HG03575 (cell line): ENCODE results near the gene OPTN.
"Not testable (repeated sequence)": the region's sequence is repeated elsewhere in the genome, so short reads cannot be mapped to it uniquely, and the experiment has no call there.

Experiments used
- ATAC-seq: cut with Tn5 transposase; IDR thresholded peaks from one replicate; pipeline ENCODE4 v1.9.1; 2021; ENCODE audit not compliant: unreplicated experiment, insufficient number of reproducible peaks, low FRiP score; ENCODE audit errors: extremely low read depth

The OPTN gene

GRCh38 chr10:13099666-13100348 lies at the start of gene OPTN:
TSS of gene OPTN (plus strand) at chr10:13100163. CDS start at chr10:13109123, 8,960 bp downstream.
- peak; percentile 32 for ATAC-seq

GRCh38 chr10:13051126-13051694 lies 48.8 kb upstream of the OPTN start:
- no peak for ATAC-seq

- not testable (repeated sequence) for ATAC-seq
Observed at GRCh38 chr10:13053208-13053607, 46.8 kb upstream of the OPTN start.

GRCh38 chr10:13053794-13054462 lies 46.0 kb upstream of the OPTN start:
- no peak for ATAC-seq

GRCh38 chr10:13054844-13055243 lies 45.1 kb upstream of the OPTN start:
- no peak for ATAC-seq

GRCh38 chr10:13056456-13057077 lies 43.4 kb upstream of the OPTN start:
- ATAC-seq = no peak

GRCh38 chr10:13062803-13063202 lies 37.2 kb upstream of the OPTN start:
- no peak for ATAC-seq

- no peak for ATAC-seq
Observed at GRCh38 chr10:13066527-13066926, 33.4 kb upstream of the OPTN start.

- ATAC-seq = no peak
Observed at GRCh38 chr10:13067431-13067830, 32.5 kb upstream of the OPTN start.

GRCh38 chr10:13068071-13068470 lies 31.9 kb upstream of the OPTN start:
- no peak for ATAC-seq

- ATAC-seq = no peak
Observed at GRCh38 chr10:13068484-13068883, 31.5 kb upstream of the OPTN start.

- no peak for ATAC-seq
Observed at GRCh38 chr10:13072339-13072738, 27.6 kb upstream of the OPTN start.

GRCh38 chr10:13074563-13075451 lies 25.2 kb upstream of the OPTN start:
- ATAC-seq = no peak

- ATAC-seq = no peak
Observed at GRCh38 chr10:13078912-13079775, 20.8 kb upstream of the OPTN start.

GRCh38 chr10:13079776-13080050 lies 20.2 kb upstream of the OPTN start:
- no peak for ATAC-seq

GRCh38 chr10:13080643-13081042 lies 19.3 kb upstream of the OPTN start:
- ATAC-seq = no peak

- ATAC-seq = not testable (repeated sequence)
Observed at GRCh38 chr10:13083700-13084099, 16.3 kb upstream of the OPTN start.

GRCh38 chr10:13086056-13086455 lies 13.9 kb upstream of the OPTN start:
- ATAC-seq = no peak
